ENCODE results near the gene MICU1. TPM values are rescaled to one million over a fixed set of nuclear protein-coding genes. Genes with fewer than 3 reads are reported as not detected.

The MICU1 gene
- total and polyA plus RNA-seq, 10 of the 15 experiments (the other 5 are each of a cell fraction or from before 2014, with no cell fraction given) = 18.2 to 36.4 (median 22.2) TPM

DNA sequence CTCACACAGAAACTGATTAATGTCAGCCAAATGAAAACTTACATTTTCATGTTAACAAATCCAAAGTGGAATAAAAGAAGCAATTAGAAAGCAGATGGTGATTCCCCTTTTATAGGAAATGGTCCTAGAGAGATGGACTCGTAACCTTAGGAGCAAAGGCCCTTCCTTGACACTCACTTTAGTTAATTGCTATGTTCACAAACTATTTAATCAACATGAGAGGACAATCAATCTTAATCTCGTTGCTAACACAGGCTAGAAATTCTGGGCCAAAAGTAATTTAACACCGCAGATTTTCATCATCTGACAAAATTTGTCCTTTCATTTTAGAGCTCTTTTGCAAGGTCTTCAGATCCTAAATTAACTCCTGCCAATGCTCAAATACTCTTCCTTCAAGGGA lies 207.2 kb downstream of the MICU1 start:
- SMC1A ChIA-PET (ENCODE audit: uncharacterized antibody, unreplicated experiment) = interaction anchor here (1.0 kb wide), 1 partner anchor 416 kb away, joined by 3 read pairs; no protein-coding TSS in a partner anchor
- no peak for DNase-seq (ENCODE audit: low read depth, low spot score)
- Histone ChIP-seq H3K4me3 (no peak overlapping the region), H3K27ac (ENCODE audit: control insufficient read depth, insufficient read depth) (no peak overlapping the region), H3K4me1 (ENCODE audit: control insufficient read depth, insufficient read depth, low read length) (no peaks in the 10 kb centered on the region), H4K20me1 (ENCODE audit: control insufficient read depth, insufficient read depth) (no peaks in the 10 kb centered on the region), H3K36me3 (ENCODE audit: control insufficient read depth in 2 of 2, insufficient read depth in 2 of 2, low read length in 1 of 2) (no peaks in the 10 kb centered on the region), H3K4me2 (ENCODE audit: control insufficient read depth, insufficient read depth) (no peak overlapping the region), H2AFZ (ENCODE audit: control insufficient read depth, low read depth, low read length) (no peak overlapping the region), H3K27me3 (replicated peaks in 1 of 2; ENCODE audit: control insufficient read depth in 2 of 2, insufficient read depth in 2 of 2, low read length in 1 of 2) (no peaks in the 10 kb centered on the region), H3K9ac (ENCODE audit: control insufficient read depth, insufficient read depth, low read length) (no peak overlapping the region), H3K79me2 (ENCODE audit: control insufficient read depth, insufficient read depth, low read length) (no peaks in the 10 kb centered on the region), H3K9me3 (replicated peaks; ENCODE audit: control insufficient read depth, insufficient read depth, low read length) (no peaks in the 10 kb centered on the region; the same call in 2 of the 3 replicates)
- POLR2A ChIA-PET = no interaction called here
- in situ Hi-C loops (cut with MboI) = no loop called here
- 67% methylated on average over 3 of the region's 3 CpGs for WGBS (ENCODE audit: insufficient coverage, insufficient replicate concordance, low lambda C conversion rate, missing lambda C conversion rate)
- ATAC-seq = no peak
- intact Hi-C loops (cut with micrococcal nuclease; ENCODE audit: unreplicated experiment) = no loop called here
- CTCF ChIA-PET = no interaction called here
- no TSS peak for BruUV-seq (replicated peaks)
- TF ChIP-seq ZBED1 (IDR thresholded peaks at IDR 0.05; ENCODE audit: borderline replicate concordance) = no peak
- TF ChIP-seq, protein P1, sequence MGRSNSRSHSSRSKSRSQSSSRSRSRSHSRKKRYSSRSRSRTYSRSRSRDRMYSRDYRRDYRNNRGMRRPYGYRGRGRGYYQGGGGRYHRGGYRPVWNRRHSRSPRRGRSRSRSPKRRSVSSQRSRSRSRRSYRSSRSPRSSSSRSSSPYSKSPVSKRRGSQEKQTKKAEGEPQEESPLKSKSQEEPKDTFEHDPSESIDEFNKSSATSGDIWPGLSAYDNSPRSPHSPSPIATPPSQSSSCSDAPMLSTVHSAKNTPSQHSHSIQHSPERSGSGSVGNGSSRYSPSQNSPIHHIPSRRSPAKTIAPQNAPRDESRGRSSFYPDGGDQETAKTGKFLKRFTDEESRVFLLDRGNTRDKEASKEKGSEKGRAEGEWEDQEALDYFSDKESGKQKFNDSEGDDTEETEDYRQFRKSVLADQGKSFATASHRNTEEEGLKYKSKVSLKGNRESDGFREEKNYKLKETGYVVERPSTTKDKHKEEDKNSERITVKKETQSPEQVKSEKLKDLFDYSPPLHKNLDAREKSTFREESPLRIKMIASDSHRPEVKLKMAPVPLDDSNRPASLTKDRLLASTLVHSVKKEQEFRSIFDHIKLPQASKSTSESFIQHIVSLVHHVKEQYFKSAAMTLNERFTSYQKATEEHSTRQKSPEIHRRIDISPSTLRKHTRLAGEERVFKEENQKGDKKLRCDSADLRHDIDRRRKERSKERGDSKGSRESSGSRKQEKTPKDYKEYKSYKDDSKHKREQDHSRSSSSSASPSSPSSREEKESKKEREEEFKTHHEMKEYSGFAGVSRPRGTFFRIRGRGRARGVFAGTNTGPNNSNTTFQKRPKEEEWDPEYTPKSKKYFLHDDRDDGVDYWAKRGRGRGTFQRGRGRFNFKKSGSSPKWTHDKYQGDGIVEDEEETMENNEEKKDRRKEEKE (IDR thresholded peaks at IDR 0.05) = no peak
- TF ChIP-seq ZNF207 (IDR thresholded peaks at IDR 0.05; ENCODE audit: borderline replicate concordance) = no peak
- no peak for TF ChIP-seq SIX5 (IDR thresholded peaks at IDR 0.05; ENCODE audit: low read depth, low read length, severe bottlenecking)
- TF ChIP-seq ATF2 (IDR thresholded peaks at IDR 0.05; ENCODE audit: low read length) = no peak
- TF ChIP-seq SMAD5 (IDR thresholded peaks at IDR 0.05; ENCODE audit: low read depth) = no peak
- no peak for TF ChIP-seq SUPT20H (IDR thresholded peaks at IDR 0.05; ENCODE audit: borderline replicate concordance, control insufficient read depth, low read depth, low read length)
- TF ChIP-seq WRNIP1 (IDR thresholded peaks at IDR 0.05; ENCODE audit: borderline replicate concordance, low read depth, low read length) = no peak
- no peak for TF ChIP-seq STAT3 (IDR thresholded peaks at IDR 0.05; ENCODE audit: low read depth, low read length)
- no peak for TF ChIP-seq TAF1 (IDR thresholded peaks at IDR 0.05; ENCODE audit: borderline replicate concordance, low read depth, low read length)
- TF ChIP-seq, protein P2, sequence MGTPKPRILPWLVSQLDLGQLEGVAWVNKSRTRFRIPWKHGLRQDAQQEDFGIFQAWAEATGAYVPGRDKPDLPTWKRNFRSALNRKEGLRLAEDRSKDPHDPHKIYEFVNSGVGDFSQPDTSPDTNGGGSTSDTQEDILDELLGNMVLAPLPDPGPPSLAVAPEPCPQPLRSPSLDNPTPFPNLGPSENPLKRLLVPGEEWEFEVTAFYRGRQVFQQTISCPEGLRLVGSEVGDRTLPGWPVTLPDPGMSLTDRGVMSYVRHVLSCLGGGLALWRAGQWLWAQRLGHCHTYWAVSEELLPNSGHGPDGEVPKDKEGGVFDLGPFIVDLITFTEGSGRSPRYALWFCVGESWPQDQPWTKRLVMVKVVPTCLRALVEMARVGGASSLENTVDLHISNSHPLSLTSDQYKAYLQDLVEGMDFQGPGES (IDR thresholded peaks at IDR 0.05) = no peak
- TF ChIP-seq, protein P3, sequence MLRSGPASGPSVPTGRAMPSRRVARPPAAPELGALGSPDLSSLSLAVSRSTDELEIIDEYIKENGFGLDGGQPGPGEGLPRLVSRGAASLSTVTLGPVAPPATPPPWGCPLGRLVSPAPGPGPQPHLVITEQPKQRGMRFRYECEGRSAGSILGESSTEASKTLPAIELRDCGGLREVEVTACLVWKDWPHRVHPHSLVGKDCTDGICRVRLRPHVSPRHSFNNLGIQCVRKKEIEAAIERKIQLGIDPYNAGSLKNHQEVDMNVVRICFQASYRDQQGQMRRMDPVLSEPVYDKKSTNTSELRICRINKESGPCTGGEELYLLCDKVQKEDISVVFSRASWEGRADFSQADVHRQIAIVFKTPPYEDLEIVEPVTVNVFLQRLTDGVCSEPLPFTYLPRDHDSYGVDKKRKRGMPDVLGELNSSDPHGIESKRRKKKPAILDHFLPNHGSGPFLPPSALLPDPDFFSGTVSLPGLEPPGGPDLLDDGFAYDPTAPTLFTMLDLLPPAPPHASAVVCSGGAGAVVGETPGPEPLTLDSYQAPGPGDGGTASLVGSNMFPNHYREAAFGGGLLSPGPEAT (IDR thresholded peaks at IDR 0.05; ENCODE audit: low read depth) = no peak
- no peak for TF ChIP-seq NR2C1 (IDR thresholded peaks at IDR 0.05)
- no peak for FAIRE-seq
- RAD21 ChIA-PET (ENCODE audit: unreplicated experiment) = no interaction called here

All from GM12878 (cell line).